OCI-M2 (cell line): ENCODE measurements around the gene PHC1.

Experiments
- DNase-seq: peaks from one replicate; lab custom pipeline; 2025; ENCODE audit not compliant: unreplicated experiment; lab: John Stamatoyannopoulos, UW

The PHC1 gene

DNA sequence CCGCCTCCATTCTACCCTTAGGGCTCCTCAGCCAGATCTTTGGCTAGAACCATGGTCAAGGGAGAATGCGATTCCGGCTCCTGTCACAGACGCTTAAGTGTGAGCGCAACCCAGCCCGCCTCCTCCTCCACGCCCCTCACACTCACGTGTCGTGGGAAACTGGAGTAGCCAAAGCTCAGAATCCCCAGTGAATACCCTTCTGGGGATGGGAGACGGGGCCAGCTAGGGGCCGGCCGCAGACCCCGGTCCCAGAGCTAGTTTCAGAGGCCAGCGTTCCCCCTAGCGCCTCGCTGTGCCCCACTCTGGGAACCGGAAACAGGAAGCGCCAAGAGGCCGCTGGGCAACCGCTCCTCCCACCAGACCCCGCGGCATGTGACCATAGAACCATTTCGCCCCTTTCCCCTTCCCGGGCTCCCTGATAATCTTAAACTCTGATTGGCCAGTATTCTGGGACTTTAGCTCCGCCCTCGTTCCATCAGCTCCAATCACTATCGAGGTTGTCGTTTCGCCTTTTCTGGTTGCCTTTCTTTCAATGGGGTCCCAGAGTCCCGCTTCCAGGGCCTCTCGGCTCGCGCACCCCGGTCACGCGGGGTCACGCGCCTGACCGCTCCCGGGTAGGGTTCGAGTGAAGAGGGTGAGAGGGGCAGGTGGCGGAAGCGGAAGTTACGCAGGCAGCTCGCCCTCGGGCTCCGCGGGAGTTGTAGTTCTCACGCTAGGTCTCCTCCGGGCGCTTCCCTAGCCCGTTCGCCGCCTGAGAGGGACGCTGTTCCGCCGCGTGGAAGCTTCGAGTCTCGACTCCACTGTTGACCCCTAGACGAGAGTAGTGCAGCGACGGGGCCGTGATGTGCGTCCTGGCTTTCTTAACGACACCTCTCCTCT lies 35.3 kb downstream of the PHC1 start, which contains the start of gene M6PR:
M6PR (minus strand) TSS at position 304 of the 879 bp plus-strand sequence. CDS start 3,241 bp downstream, outside the sequence.
- DNase-seq: peak; percentile 97

DNA sequence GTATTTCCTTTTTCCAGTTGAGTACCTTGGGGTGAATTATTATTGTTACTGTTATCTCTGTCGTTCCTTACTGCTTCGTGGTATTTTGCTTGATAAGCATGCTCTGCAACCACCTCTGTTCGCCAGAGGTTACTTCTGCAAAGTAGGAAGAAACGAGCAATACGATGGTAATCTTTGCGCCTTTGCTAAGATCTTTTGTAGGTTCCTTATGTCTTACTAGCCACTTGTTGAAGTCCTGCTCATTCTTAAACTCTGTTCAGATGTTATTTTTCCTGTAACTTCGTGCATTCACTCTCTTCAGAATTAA lies 35.9 kb downstream of the PHC1 start:
- DNase-seq: no peak

DNA sequence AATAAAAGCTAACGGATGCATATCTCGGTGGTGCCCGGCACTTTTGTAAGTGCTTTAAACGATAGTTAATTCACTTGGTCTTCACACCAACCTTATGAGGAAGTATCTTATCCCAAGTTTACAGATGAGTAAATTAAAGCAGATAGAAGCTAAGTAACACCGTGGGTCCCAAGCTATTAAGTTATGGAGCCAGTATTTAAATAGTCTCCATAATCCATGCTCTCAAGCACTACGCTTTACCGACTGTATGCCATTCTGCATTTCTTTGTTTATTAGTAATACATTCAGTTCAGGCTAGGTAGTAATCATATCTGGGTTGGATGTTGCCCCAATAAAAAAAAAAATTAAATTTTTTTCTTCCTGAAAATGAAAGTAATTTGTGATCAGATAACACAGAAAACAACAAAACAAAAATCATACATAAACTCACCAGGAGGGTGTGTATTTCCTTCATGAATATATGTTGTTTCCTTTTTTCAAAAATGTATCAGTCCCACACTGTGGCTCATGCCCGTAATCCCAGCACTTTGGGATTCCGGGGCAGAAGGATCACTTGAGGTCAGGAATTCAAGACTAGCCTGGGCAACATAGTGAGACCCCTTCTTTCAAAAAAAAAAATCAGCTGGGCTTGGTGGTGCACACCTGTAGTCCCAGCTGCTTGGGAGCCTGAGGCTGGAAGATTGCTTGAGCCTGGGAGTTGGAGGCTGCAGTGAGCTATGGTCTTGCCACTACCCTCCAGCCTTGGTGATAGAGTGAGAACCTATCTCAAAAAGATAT lies 36.6 kb downstream of the PHC1 start:
- no peak for DNase-seq

DNA sequence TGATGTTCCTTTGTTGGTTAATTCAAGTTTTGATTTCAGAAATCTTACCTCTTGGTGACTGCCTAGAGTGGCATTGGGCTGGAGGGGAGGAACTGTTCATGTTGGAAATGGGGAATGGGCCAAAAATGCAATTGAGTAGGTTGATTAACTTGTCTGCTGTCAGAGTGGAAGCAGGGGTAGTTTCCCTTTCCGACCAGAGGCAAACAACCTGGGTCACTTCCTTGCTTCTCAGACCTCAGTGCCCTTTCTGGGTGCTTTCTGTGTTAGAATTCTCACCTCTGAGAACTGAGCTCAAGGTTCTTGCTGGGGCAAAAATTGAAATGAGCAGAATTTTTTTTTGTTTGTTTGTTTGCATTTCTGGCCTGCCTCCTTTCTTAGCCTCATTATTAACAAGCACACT lies 37.4 kb downstream of the PHC1 start:
- no peak for DNase-seq

DNA sequence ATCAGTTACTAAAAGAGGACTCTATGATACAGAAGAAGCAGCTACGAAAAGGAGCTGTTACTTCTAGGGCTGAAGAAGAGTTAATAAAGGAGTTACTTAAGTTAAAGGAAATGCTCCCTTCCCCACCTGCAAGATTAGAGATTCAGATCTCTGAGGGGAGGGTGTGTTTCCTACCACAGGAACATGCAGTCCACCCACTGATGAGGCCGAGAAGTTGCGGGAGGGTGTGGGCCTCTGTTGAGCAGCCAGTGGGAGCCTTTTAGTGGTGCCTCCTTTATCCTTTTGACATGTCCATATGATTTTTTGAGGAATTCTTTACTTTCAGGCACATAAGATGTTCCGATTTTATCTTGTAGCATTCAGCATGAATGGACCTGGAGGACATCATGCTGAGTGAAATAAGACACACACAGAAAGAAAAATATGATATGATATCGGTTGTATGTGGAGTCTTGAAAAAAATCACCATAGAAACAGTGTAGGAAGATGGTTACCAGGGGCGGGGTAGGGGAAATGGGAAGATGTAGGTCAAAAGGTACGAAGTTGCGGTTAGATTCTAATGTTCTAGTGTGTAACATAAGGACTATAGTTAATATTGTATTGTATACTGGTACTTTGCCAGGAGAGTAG lies 39.6 kb downstream of the PHC1 start:
- no peak for DNase-seq

DNA sequence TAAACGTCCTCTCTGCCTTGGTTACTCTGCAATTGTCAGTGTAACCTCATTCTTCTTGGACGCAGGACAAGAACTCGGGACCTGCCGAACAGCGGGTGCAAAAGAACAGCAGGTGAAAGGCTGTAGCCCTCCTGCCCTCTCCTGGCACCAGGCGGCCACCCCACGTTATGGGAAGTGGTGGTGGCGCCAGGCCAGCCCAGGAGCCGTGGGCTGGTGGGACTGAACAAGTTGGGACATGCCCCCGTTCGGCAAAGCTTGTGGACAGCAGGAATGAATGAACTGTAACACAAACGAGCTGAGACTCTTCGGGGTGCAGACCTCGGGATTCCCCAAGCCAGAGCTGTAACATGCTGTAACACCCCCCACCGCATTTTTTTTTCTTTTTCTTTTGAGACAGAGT lies 41.8 kb downstream of the PHC1 start:
- no peak for DNase-seq

DNA sequence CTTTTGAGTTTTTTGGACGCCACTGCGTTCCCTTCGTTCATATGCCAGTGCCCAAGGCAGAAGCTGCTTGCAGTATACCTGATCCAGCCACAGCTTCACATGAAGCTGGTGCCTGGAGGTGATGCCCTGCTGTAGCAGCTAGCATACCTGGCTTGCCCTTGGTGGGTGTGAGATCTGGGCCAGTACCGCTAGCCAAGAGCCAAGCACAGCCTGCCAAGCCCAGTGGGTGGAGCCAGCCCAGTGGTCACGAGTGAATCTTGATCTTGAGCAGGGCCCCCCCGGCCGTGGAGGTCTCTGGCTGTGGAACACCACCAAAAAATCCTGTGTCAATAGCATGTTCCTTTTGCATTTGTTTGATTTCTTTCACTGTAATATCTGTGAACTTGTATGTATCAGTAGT lies 42.5 kb downstream of the PHC1 start:
- no peak for DNase-seq

DNA sequence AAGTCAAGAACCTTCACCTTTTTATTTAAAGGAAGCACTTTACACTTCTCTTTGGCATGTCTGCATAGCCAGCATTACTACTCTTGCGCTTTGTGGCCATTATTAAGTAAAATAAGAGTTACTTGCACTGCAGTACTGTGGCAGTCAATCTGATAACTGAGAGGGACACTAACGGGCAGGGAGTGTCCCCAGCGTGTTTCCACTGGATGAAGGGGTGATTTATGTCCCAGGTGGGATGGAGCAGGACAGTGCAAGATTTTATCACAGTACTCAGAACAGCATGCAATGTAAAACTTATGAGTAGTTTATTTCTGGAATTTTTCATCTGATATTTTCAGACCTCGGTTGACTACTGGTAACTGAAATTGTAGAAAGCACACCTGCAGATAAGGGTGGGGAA lies 43.3 kb downstream of the PHC1 start:
- no peak for DNase-seq

DNA sequence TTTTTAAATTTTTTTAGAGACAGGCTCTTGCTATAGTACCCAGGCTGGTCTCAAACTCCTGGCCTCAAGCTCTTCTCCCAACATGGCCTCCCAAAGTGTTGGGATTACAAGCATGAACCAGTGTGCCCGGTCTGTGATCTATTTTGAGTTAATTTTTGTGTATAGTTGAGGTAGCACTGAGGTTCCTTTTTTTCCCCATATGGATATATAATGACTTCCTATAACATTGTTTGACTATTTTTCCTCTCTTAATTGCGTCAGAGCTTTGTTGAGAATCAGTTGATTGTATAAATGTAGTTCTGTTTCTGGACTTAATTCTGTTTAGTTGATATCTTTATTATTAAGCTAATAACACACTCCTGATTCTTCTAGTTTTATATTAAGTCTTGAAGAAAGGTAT lies 43.8 kb downstream of the PHC1 start:
- DNase-seq: no peak

DNA sequence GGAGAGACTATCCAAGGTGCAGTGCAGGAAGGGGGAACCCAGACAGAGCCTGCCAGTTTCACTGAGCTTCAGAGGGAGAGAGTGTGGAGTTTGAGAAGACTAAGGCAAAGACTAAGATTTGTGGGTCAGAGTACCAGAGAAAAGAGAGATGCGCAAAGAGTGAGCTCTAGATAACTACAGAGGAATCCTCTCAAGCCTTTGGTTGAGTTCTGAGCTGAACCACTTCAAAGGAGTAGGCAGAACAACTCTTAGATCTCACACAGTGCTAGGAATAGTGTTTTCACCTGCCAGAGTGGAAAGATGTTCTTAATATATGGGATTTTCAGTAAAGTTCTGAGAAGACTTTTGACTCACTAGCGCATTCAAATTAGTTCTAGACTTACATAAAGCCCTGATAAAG lies 45.9 kb downstream of the PHC1 start:
- no peak for DNase-seq

DNA sequence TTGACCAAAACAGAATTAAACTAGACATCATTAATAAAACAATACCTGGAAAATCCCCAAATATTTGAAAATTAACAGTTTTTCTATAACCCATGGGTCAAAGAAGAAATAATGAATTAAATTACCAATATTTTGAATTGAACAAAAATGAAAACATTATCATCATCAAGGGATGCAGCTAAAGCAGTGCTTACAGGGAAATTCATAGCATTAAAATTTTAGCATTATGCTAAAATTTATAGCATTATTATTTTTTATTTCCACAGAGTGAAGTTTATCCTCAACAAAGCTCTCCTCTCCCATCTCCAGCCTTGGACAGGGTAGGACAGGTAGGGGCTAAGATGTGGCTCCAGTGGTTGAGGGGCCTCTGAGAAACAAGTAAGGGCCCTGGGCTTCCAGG lies 54.5 kb downstream of the PHC1 start:
- no peak for DNase-seq

DNA sequence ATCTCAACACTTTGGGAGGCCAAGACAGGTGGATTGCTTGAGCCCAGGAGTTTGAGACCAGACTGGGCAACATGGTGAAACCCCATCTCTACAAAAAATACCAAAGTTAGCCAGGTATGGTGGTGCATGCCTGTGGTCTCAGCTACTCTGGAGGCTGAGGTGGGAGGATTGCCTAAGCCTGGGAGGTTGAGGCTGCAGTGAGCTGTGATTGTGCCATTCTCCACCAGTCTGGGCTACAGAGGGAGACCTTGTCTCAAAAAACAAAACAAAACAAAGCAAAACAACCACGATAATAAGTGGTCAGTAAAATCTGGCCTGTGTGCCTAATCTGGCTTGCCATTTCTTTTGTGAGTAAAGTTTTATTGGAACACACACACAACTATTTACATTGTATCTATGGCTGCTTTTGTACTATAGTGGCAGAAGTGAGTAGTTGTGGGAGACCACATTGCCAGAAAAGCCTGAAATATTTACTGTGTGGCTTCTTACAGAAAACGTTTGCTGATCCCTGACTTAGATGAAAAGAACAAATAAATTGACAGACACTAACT lies 55.6 kb downstream of the PHC1 start:
- no peak for DNase-seq

DNA sequence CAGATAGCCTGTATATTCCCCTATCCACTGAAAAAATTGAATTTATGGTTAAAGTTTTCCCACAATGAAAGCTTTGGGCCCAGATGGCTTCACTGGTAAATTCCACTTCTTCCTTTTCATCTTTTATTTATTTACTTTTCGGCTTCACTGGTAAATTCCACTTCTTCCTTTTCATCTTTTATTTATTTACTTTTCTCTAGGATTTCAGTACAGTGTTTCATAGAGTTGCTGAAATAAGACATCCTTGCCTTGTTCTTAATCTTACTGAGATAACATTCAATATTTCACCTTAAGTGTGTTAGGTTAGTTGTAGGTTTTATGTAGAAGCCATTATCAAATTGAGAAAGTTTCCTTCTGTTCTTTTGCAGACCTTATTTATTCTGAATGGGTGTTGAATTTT lies 56.1 kb downstream of the PHC1 start:
- DNase-seq: no peak

DNA sequence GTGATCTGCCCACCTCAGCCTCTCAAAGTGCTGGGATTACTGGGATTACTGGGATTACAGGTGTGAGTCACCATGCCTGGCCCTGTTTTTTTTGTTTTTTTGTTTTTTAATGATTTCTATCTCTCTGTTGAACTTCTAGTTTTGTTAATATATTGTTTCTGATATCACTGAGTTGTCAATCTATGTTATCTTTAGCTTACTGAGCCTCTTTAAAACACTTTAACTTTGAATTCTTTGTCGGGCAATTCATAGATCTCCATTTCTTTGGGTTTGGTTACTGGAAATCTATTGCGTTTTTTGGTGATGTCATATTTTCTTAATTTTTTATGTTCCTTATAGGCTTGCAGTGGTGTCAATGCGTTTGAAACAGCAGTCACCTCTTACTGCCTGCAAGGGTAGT lies 65.8 kb downstream of the PHC1 start:
- DNase-seq: no peak

DNA sequence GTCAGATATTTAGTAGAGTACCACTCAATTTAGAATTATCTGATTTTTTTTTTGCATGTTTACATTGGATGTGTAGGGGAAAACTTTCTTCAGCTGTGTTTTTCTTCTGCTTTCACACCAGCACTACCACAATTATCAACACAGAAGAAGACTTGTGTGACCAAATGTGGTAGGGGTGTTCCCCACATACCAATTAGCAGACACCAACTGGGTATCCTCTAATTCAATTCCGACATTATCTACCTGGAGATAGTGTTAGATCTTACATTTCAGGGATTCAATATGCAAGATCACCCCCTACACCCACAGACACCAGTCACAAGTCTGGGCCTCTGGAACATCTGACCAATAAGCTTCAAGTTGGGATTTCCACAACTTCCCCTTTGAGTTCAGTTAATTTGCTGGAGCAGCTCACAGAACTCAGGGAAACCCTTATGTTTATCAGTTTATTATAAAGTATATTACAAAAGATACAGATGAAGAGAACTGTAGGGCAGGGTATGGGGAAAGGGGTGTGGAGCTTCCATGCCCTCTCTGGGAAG lies 71.0 kb downstream of the PHC1 start:
- DNase-seq: no peak

DNA sequence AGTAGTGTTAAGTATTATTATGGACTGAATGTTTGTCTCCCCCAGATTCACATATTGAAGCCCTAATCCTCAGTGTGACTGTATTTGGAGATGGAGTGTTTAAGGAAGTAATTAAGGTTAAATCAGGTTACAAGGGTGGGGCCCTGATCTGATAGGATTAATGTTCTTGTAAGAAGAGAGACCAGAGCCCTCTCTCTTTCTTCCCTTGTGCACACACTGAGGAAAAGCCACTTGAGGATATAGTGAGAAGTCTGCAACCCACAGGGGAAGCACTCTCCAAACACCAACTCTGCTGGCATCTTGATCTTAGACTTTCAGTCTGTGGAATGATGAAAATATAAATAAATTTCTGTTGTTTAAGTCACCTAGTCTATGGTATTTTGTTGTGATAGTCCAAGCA lies 72.9 kb downstream of the PHC1 start:
- no peak for DNase-seq

DNA sequence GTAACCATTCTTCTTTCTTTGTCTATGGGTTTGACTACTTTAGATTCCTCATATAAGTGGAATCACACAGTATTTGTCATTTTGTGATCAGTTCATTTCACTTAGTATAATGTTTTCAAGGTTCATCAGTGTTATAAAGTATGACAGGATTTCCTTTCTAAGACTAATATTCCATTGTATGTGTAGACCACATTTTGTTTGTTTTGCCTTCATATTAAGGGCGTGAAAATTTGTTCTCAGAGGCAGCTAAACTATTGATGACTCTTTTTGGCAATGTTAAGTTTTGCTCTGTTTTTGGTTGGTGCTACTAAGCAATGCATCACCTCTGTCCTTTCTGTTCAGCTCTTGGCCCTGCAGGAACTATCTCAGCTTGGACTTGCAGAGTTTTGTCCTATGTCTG lies 73.4 kb downstream of the PHC1 start:
- no peak for DNase-seq

DNA sequence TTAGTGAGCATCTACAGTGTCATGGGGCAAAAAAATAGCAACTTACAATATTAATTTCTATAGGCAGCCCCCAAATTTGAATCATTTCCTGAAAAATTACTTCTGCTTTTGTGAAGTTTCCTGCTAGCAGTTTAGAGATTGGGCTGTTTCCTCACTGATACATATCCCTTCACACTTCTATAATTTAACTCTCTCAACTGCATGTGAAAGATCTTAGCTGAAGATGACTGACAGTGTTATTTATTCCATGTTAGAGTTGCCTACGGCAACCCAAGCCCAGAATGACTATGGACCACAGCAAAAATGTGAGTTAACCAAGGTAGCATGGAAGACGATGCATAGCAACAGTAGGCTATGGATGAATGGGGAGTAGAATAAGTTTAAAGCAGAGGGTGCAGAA lies 75.1 kb downstream of the PHC1 start, which contains the start of gene KLRG1:
KLRG1 (plus strand) TSS at position 134 of the 400 bp plus-strand sequence; CDS start at position 224, 90 bp downstream.
- no peak for DNase-seq
